Superior temporal gyrus (tissue), 1 donor: Measurements from ENCODE around the gene C19orf12.

ENCODE experiments used
- DNase-seq: peaks from one replicate; pipeline ENCODE4 v3.0.0-alpha.2; 2016; ENCODE audit errors: extremely low spot score

The C19orf12 gene

GRCh38 chr19:29714953-29715700, at the start of gene C19orf12:
Gene C19orf12, minus strand, starts transcription at chr19:29715261. Its CDS starts 6,848 bp downstream, at chr19:29708413.
- peak; percentile 53 for DNase-seq

GRCh38 chr19:29764361-29764760, 49.3 kb upstream of the C19orf12 start:
- no peak for DNase-seq

GRCh38 chr19:29763196-29763595, 48.1 kb upstream of the C19orf12 start:
- DNase-seq, result no peak

DNA sequence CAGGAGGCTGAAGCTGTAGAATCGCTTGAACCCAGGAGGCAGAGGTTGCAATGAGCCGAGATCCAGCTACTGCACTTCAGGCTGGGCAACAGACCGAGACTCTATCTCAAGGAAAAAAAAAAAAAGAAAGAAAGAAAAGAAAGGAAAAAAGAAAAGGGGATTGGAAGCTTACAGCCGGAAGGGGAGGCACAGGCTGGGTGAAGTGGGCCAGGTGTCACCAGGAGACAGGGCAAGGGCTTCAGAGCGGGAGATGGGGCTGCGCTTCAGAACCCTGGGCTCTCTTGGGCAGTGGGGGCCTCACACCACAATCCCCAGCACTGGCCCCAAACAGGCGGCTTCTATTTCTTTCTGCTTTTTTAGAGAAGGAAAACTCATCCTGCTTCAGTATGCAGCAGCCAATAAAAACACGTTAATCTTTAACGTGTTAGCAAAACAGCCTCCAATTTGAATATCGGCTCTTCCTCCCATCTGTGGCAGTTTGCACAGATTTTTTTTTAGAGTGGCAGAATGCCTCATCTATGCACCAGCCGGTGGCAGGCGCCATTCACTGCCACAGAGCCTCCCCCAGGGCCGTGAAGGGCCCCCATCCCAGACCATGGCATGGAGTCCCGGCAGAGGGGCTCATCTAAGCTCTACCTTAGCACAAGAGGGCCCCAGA, 46.6 kb upstream of the C19orf12 start:
- DNase-seq, result peak; percentile 17

- no peak for DNase-seq
Measured at GRCh38 chr19:29760752-29761502, 45.9 kb upstream of the C19orf12 start.

DNA sequence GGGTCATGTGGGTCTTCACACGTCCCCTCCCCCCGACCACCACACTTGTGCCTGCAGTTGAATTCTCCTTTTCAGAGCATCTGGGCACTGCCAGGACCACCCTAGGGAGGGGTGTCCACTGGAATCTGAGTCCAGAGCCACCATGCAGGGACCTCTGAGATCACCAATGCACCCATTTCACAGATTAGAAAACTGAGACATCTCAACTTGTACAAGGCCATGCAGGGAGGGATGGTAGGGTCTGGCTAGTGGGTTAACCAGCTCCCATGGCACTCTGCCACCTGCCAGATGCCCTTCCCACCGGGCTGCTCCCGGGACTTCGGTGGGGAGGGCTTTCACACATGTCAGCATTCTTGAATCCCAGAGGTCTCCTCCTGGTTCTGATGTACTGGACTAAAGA, 44.3 kb upstream of the C19orf12 start:
- DNase-seq, result no peak

DNA sequence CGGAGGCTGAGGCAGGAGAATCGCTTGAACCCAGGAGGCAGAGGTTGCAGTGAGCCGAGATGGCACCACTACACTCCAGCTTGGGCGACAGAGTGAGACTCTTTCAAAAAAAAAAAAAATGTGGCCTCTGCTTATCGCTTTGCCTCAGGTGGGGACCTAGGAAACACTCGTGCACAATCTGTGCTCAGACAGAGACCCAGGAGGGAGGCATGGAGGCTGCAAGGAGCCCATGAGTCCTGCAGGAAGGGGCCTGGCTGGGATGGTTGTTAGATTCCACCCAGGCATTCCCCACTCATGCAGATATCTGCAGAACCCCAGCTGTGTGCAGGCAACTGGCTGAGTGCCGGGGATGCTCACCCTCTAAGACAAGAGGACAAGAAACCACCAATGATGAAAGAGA, 43.8 kb upstream of the C19orf12 start:
- DNase-seq, result no peak

DNA sequence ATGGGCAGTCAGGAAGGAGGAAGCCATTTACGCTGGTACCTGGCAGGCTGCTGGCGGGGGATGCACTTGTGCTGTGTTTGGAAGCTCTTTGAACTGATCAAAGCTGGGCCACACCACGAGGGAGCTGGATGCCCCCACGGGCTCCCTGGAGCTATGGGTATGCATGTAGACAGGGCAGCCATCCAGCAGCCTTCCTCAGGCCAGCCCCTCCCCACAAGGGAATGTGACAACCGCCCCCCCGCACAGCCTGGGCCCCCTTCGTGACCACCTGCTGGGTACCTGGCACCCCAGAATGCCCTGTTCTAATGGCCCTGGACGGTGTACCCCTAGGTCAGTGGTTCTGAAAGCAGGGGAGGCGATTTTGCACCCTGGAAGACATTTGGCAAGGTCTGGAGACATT, 42.5 kb upstream of the C19orf12 start:
- DNase-seq, result no peak

DNA sequence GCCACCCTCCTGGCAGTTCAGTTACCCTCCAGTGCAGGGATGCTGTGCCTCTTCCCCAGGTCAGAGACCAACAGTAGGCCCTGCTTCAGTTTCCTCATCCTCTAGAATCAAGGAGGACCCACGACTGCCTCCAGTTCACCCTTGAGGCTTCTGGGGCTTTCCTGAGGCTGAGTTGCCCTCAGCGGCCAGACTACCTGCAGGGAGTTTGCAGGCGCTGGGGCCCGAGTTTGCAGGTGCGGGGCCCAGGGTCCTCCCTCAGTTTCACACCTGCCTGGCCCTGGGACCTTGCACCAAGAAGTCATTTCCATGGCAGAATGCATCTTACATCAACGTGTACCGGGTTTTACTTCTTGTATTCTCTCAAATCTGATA, 38.9 kb upstream of the C19orf12 start:
- no peak for DNase-seq

GRCh38 chr19:29753190-29753933, 38.3 kb upstream of the C19orf12 start:
- DNase-seq, result no peak

- DNase-seq, result no peak
Measured at GRCh38 chr19:29752450-29753025, 37.5 kb upstream of the C19orf12 start.

GRCh38 chr19:29751932-29752331, 36.9 kb upstream of the C19orf12 start:
- no peak for DNase-seq

DNA sequence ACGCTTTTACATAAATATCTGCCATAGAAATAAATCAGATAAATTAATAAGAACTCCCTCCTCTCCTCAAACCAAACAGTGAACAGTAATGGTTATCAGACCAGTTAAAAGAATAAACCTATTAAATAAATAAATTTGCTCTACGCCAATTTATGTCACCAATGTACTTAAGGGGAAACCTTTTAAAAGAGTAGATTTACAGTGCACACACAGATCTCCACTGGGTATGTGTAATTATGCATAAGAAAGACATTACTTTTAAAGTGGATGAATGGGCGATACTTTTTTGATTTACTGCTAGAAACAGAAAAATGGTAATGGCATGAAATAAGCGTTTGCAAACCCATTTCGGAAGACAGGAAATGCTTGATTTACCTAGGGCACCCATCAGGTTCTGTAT, 34.9 kb upstream of the C19orf12 start:
- DNase-seq, result no peak

DNA sequence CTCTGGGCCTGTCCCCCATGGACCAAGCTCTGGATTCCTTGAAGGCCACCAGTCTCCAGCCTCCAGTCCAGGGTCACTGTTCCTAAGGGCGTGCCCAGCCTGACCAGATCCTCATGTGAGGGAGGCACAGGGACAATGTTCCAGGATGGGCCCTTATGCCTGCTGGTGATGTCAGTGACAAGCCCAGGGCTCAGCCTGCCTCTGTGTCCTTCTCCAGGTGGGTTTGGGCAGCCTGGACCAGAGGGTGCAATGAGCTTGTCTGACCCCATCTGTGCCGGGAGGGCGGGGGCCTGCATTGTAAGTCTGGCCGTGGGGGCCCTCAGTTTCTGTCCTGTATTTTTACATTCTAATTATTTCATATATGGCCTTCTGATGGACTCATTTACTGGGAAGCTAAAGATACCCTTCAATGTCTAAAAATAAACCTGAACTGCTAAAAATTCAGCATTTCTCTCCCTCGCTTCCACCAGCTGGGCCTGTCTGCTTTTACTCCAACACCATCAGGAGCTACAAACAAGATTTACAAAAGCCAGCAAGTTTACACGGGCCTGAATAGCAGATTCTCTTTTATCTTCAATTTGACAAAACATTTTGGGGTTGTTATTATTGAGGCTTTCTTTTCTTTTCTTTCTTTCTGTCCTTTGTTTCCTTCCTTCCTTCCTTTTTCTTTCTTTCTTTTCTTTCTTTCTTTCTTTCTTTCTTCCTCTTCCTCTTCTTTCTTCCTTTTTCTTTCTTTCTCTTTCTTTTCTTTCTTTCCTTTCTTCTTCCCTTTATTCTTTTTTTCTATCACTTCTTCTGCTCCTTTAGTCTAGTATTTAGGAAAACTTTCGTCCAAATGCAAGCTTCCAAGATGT, 34.2 kb upstream of the C19orf12 start:
- DNase-seq, result no peak

- no peak for DNase-seq
Measured at GRCh38 chr19:29745253-29745652, 30.2 kb upstream of the C19orf12 start.

- no peak for DNase-seq
Measured at GRCh38 chr19:29743681-29744080, 28.6 kb upstream of the C19orf12 start.

- no peak for DNase-seq
Measured at GRCh38 chr19:29741776-29742175, 26.7 kb upstream of the C19orf12 start.

- no peak for DNase-seq
Measured at GRCh38 chr19:29741226-29741625, 26.2 kb upstream of the C19orf12 start.

- no peak for DNase-seq
Measured at GRCh38 chr19:29737461-29738000, 22.5 kb upstream of the C19orf12 start.

DNA sequence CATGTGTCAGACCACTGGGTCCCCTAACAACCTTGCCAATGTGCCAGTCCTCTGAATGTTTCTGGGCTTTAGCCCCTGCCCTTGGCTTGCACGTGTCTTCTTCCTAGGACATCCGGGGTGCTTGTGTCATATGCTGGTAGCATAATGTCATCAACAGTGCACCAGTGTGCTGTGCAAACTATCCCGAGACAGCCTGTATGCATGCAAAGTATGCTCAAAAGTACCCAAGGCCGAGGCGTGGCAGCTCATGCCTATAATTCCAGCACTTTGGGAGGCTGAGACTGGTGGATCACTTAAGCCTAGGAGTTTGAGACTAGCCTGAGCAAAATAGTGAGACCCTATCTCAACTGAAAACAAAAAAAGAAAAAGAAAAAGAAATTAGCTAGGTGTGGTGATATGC, 20.8 kb upstream of the C19orf12 start:
- DNase-seq, result no peak
